H9 (cell line): ENCODE measurements around the gene PRAF2. TPM values are rescaled to one million over a fixed set of nuclear protein-coding genes. Genes with fewer than 3 reads are reported as not detected.

Experiments used
- DNase-seq: peaks from one replicate; pipeline ENCODE4 v3.0.0-alpha.2; 2017
- H2AFZ ChIP-seq: one replicate; pipeline ENCODE4 v1.6.1; 2013; ENCODE audit warnings: mild to moderate bottlenecking, low read length, control low read depth, moderate library complexity
- H2AK5ac ChIP-seq: 2 replicates; pipeline ENCODE4 v1.6.1; 2013; ENCODE audit warnings: low read length, control low read depth, mixed read lengths; ENCODE audit not compliant: insufficient read length
- H2BK120ac ChIP-seq: one replicate; pipeline ENCODE4 v1.6.1; 2013; ENCODE audit warnings: low read depth, mild to moderate bottlenecking, low read length, control low read depth, inconsistent platforms; ENCODE audit not compliant: poor library complexity, severe bottlenecking
- H2BK12ac ChIP-seq: 2 replicates; pipeline ENCODE4 v1.6.1; 2013; ENCODE audit warnings: low read length, control low read depth, mixed read lengths, low read depth; ENCODE audit not compliant: insufficient read length
- H2BK15ac ChIP-seq: 2 replicates; pipeline ENCODE4 v1.6.1; 2013; ENCODE audit warnings: low read depth, low read length, control low read depth
- H2BK20ac ChIP-seq: one replicate; pipeline ENCODE4 v1.6.1; 2013; ENCODE audit warnings: low read depth, mild to moderate bottlenecking, low read length, control low read depth, inconsistent platforms; ENCODE audit not compliant: poor library complexity, severe bottlenecking
- H2BK5ac ChIP-seq: 2 replicates; pipeline ENCODE4 v1.6.1; 2013; ENCODE audit warnings: low read length, control low read depth, mixed read lengths; ENCODE audit not compliant: insufficient read length
- H3K14ac ChIP-seq: 2 replicates; pipeline ENCODE4 v1.6.1; 2013; ENCODE audit warnings: low read length, control low read depth; ENCODE audit not compliant: insufficient read depth
- H3K18ac ChIP-seq: 2 replicates; pipeline ENCODE4 v1.6.1; 2013; ENCODE audit warnings: low read depth, mild to moderate bottlenecking, mixed read lengths, low read length, control low read depth; ENCODE audit not compliant: insufficient read length
- H3K23ac ChIP-seq: 2 replicates; pipeline ENCODE4 v1.6.1; 2013; ENCODE audit warnings: low read length, control low read depth, mixed read lengths, low read depth; ENCODE audit not compliant: insufficient read length
- H3K23me2 ChIP-seq: 2 replicates; pipeline ENCODE4 v1.6.1; 2013; ENCODE audit warnings: low read depth, mild to moderate bottlenecking, mixed read lengths, low read length, control low read depth; ENCODE audit not compliant: insufficient read length, poor library complexity, severe bottlenecking
- H3K27ac ChIP-seq: 2 replicates; pipeline ENCODE4 v1.5.1; 2013; ENCODE audit warnings: low read length, control low read depth, mixed read lengths, low read depth; ENCODE audit not compliant: insufficient read length
- H3K27me3 ChIP-seq: 2 replicates; pipeline ENCODE4 v1.6.1; 2013; ENCODE audit warnings: low read length, control low read depth, inconsistent platforms; ENCODE audit not compliant: insufficient read depth
- H3K4ac ChIP-seq: 2 replicates; pipeline ENCODE4 v1.6.1; 2013; ENCODE audit warnings: low read depth, mild to moderate bottlenecking, control low read depth, inconsistent platforms, low read length, moderate library complexity
- H3K4me1 ChIP-seq: 2 replicates; pipeline ENCODE4 v1.6.1; 2013; ENCODE audit warnings: low read length, control low read depth, inconsistent platforms; ENCODE audit not compliant: insufficient read depth
- H3K4me2 ChIP-seq: 2 replicates; pipeline ENCODE4 v1.6.1; 2013; ENCODE audit warnings: low read length, control low read depth, mixed read lengths; ENCODE audit not compliant: insufficient read length, insufficient read depth
- H3K56ac ChIP-seq: 2 replicates; pipeline ENCODE4 v1.6.1; 2013; ENCODE audit warnings: low read depth, mild to moderate bottlenecking, mixed read lengths, low read length, control low read depth; ENCODE audit not compliant: insufficient read length
- H3K79me1 ChIP-seq: 2 replicates; pipeline ENCODE4 v1.6.1; 2013; ENCODE audit warnings: low read depth, mild to moderate bottlenecking, moderate library complexity, low read length, control low read depth, inconsistent platforms; ENCODE audit not compliant: insufficient read depth, poor library complexity, severe bottlenecking
- H3K79me2 ChIP-seq: 2 replicates; pipeline ENCODE4 v1.6.1; 2013; ENCODE audit warnings: low read length, control low read depth, inconsistent platforms; ENCODE audit not compliant: insufficient read depth
- H3K9ac ChIP-seq: 2 replicates; pipeline ENCODE4 v1.6.1; 2013; ENCODE audit warnings: low read length, control low read depth, mixed read lengths; ENCODE audit not compliant: insufficient read length; ENCODE audit errors: extremely low read depth
- H3K9me3 ChIP-seq: one replicate; pipeline ENCODE4 v1.6.1; 2013; ENCODE audit warnings: low read depth, low read length, inconsistent platforms; ENCODE audit not compliant: control insufficient read depth
- H3T11ph ChIP-seq: one replicate; pipeline ENCODE4 v1.6.1; 2013; ENCODE audit warnings: mild to moderate bottlenecking, low read length, control low read depth, inconsistent platforms
- H4K20me1 ChIP-seq: one replicate; pipeline ENCODE4 v1.6.1; 2013; ENCODE audit not compliant: control insufficient read depth, insufficient read length, insufficient read depth
- H4K5ac ChIP-seq: 2 replicates; pipeline ENCODE4 v1.6.1; 2013; ENCODE audit warnings: low read depth, mild to moderate bottlenecking, mixed read lengths, low read length, control low read depth; ENCODE audit not compliant: insufficient read length
- H4K8ac ChIP-seq: replicated peaks from 2 replicates; pipeline ENCODE4 v1.6.1; 2013; ENCODE audit warnings: low read length, control low read depth, mixed read lengths, low read depth; ENCODE audit not compliant: insufficient read length
- H4K91ac ChIP-seq: 2 replicates; pipeline ENCODE4 v1.6.1; 2013; ENCODE audit warnings: low read depth, mild to moderate bottlenecking, moderate library complexity, mixed read lengths, low read length, control low read depth; ENCODE audit not compliant: insufficient read length
- H3K27ac Mint-ChIP-seq, 3 experiments: 2 replicates in 2 of 3; 3 replicates in 1 of 3; pipeline ENCODE4 v1.8.0; 2020 to 2021; ENCODE audit warnings: mixed read lengths in 3 of 3, mild to moderate bottlenecking in 1 of 3, moderate library complexity in 1 of 3
- H3K27me3 Mint-ChIP-seq: 2 replicates; pipeline ENCODE4 v1.8.0; 2021; ENCODE audit warnings: low read depth, mild to moderate bottlenecking, moderate library complexity, mixed read lengths
- H3K36me3 Mint-ChIP-seq, 3 experiments: 2 replicates in 2 of 3; 3 replicates in 1 of 3; pipeline ENCODE4 v1.8.0; 2020 to 2021; ENCODE audit warnings: low read depth in 3 of 3, mixed read lengths in 3 of 3; ENCODE audit not compliant: insufficient read depth in 1 of 3
- H3K4me1 Mint-ChIP-seq, 2 experiments: 2 replicates each; pipeline ENCODE4 v1.8.0; 2020; ENCODE audit warnings: mixed read lengths in 2 of 2
- H3K4me3 Mint-ChIP-seq, 2 experiments: 2 replicates in 1 of 2; 3 replicates in 1 of 2; pipeline ENCODE4 v1.8.0; 2020 to 2021; ENCODE audit warnings: mild to moderate bottlenecking in 2 of 2, mixed read lengths in 2 of 2, moderate library complexity in 1 of 2
- H3K9me3 Mint-ChIP-seq, 2 experiments: 2 replicates in 1 of 2; 3 replicates in 1 of 2; pipeline ENCODE4 v1.8.0; 2020; ENCODE audit warnings: mild to moderate bottlenecking in 2 of 2, mixed read lengths in 2 of 2, moderate library complexity in 1 of 2
- WGBS: extraction: QIAGEN DNeasy Blood & Tissue Kit; methylation state at CpG from one replicate; pipeline ENCODE4 v1.1.7; 2013; ENCODE audit warnings: missing lambda C conversion rate, low lambda C conversion rate, mixed read lengths; ENCODE audit not compliant: insufficient read length; ENCODE audit errors: extremely low coverage; 5-methylcytosine and 5-hydroxymethylcytosine counted together
- long read RNA-seq: library from polyadenylated mRNA; unstranded; transcript quantifications from one replicate; pipeline ENCODE4 v2.0.0, GENCODE V29; 2020
- total RNA-seq: library from RNA; stranded (reverse); gene quantifications from 2 replicates; pipeline ENCODE4 v1.2.1, GENCODE V29; 2021
- TF ChIP-seq, protein P1 (sequence below): fragments of 200-600 bp; sonication (generic); conservative IDR thresholded peaks from 3 replicates; pipeline ENCODE4 v1.8.0; 2021; ENCODE audit warnings: antibody characterized with exemption, mild to moderate bottlenecking

PRAF2 gene, protein sequence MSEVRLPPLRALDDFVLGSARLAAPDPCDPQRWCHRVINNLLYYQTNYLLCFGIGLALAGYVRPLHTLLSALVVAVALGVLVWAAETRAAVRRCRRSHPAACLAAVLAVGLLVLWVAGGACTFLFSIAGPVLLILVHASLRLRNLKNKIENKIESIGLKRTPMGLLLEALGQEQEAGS
- 12.2 and 13.4 TPM in 2 replicates for total RNA-seq
- long read RNA-seq, transcript PRAF2-202 (3 exons, 1,334 nt) = major isoform, 9 of 9 reads
- long read RNA-seq, partial matches to known transcripts = 0 of 9 reads
- long read RNA-seq, other reads (novel, unspliced or antisense) = 0 of 9 reads

DNA sequence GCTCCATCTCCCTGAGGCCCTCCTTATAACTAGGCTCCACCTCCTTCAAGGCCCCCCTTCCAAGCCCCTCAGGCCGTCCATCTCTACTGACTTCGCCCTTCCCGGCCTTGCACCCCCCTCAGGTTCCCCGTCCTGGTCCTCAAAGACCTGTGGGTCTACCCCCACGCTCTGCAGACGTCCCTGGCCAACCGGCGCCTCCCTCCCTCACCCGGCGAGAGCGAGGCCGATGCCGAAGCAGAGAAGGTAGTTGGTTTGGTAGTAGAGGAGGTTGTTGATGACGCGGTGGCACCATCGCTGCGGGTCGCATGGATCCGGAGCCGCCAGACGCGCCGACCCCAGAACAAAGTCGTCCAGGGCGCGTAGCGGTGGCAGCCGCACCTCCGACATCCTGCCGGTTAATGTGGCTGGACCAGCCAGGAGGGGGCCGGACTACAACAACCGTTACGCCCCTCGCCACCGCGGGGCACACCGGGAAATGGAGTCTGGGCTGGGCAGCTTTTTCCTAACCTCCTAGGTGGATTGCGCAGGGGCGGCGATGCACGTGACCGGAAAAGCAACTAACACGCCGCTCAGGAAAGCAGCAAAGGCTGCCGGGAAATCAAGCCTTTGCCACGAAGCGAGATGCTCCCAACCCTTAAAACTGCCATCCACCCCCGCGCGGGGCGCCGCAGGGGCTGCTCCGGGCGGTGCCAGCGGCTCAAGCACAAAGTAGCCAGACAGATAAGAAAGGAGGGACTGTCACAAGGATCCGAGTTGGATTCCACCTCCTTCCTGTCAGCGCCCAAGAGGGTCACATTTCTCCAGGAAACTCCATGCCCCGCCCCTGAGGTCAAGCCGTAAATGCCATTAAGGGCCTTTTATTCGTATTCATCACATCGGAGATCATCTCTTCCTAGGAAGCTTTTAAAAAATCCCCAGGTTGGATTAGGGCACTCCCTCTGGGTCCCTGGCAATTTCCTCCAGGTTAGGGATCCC lies at the start of gene PRAF2:
PRAF2 (minus strand) TSS at position 402 of the 975 bp plus-strand sequence; CDS start at position 387, 15 bp downstream.
- Histone ChIP-seq H3K4me2 (peak within 1 kb of the TSS; percentile 70), H3K56ac (no peak within 1 kb of the TSS), H3K79me1 (no peaks in the 10 kb centered on the region), H2BK5ac (no peak within 1 kb of the TSS), H4K20me1 (no peaks in the 10 kb centered on the region), H3T11ph (no peak within 1 kb of the TSS), H2BK120ac (no peak within 1 kb of the TSS), H2BK20ac (no peak within 1 kb of the TSS), H3K4ac (no peak within 1 kb of the TSS), H3K27me3 (no peaks in the 10 kb centered on the region), H3K79me2 (0 out of 2 replicates have a peak, but pooled peaks cover 1% of the 10 kb centered on the region), H3K9ac (peak within 1 kb of the TSS; percentile 6), H2BK12ac (no peak within 1 kb of the TSS), H4K91ac (no peak within 1 kb of the TSS), H3K4me1 (no peaks in the 10 kb centered on the region), H2AFZ (no peak within 1 kb of the TSS), H3K18ac (no peak within 1 kb of the TSS), H3K23ac (no peak within 1 kb of the TSS), H2BK15ac (no peak within 1 kb of the TSS), H3K27ac (no peak within 1 kb of the TSS), H2AK5ac (no peak within 1 kb of the TSS), H3K14ac (peak within 1 kb of the TSS; percentile 1; the same call in 1 of the 2 replicates), H4K5ac (no peak within 1 kb of the TSS), H4K8ac (no peak within 1 kb of the TSS), H3K23me2 (peaks cover 6% of the 10 kb centered on the region), H3K9me3 (no peaks in the 10 kb centered on the region)
- peak within 1 kb of the TSS in 1 of 3 experiments; percentile 70; a peak in 1 of 7 replicates for H3K27ac Mint-ChIP-seq
- peaks cover 15 to 38% (median 16%) of the 10 kb centered on the region in 3 experiments for H3K36me3 Mint-ChIP-seq
- peak; percentile 89 for DNase-seq
- TF ChIP-seq, protein P1, sequence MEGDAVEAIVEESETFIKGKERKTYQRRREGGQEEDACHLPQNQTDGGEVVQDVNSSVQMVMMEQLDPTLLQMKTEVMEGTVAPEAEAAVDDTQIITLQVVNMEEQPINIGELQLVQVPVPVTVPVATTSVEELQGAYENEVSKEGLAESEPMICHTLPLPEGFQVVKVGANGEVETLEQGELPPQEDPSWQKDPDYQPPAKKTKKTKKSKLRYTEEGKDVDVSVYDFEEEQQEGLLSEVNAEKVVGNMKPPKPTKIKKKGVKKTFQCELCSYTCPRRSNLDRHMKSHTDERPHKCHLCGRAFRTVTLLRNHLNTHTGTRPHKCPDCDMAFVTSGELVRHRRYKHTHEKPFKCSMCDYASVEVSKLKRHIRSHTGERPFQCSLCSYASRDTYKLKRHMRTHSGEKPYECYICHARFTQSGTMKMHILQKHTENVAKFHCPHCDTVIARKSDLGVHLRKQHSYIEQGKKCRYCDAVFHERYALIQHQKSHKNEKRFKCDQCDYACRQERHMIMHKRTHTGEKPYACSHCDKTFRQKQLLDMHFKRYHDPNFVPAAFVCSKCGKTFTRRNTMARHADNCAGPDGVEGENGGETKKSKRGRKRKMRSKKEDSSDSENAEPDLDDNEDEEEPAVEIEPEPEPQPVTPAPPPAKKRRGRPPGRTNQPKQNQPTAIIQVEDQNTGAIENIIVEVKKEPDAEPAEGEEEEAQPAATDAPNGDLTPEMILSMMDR = no peak
- no CpG with 5 or more reads among the region's 61 CpGs for WGBS
- H3K4me1 Mint-ChIP-seq = peaks cover 5 to 17% of the 10 kb centered on the region in 2 experiments; a peak in 3 of 4 replicates
- peaks cover 2% of the 10 kb centered on the region; the same call in 1 of the 2 replicates for H3K27me3 Mint-ChIP-seq
- H3K4me3 Mint-ChIP-seq = peak within 1 kb of the TSS; percentile 83 to 88
- peaks cover 73 to 78% of the 10 kb centered on the region in 2 experiments for H3K9me3 Mint-ChIP-seq
